HG02678 (cell line): ENCODE measurements around the gene ARFRP1.

Experiments used
- ATAC-seq: cut with Tn5 transposase; IDR thresholded peaks from one replicate; pipeline ENCODE4 v1.9.1; 2021; ENCODE audit warnings: mild to moderate bottlenecking, moderate library complexity; ENCODE audit not compliant: unreplicated experiment

ARFRP1 gene

GRCh38 chr20:63744158-63744557 is 36.4 kb upstream of the ARFRP1 start:
- no peak for ATAC-seq

GRCh38 chr20:63743210-63743970 is 35.6 kb upstream of the ARFRP1 start:
- ATAC-seq = no peak

- ATAC-seq = no peak
Measured at GRCh38 chr20:63742381-63743024, 34.7 kb upstream of the ARFRP1 start.

- ATAC-seq = no peak
Measured at GRCh38 chr20:63741676-63742380, 34.1 kb upstream of the ARFRP1 start.

- ATAC-seq = no peak
Measured at GRCh38 chr20:63741354-63741675, 33.5 kb upstream of the ARFRP1 start.

- no peak for ATAC-seq
Measured at GRCh38 chr20:63740627-63741353, 33.0 kb upstream of the ARFRP1 start.

- ATAC-seq = peak; percentile 21
Measured at GRCh38 chr20:63740070-63740626, 32.4 kb upstream of the ARFRP1 start.

- peak; percentile 58 for ATAC-seq
Measured at GRCh38 chr20:63739130-63740069, 31.6 kb upstream of the ARFRP1 start, which contains the start of gene SLC2A4RG. Gene SLC2A4RG (plus strand): TSS chr20:63739776. CDS start chr20:63739913, 137 bp downstream.

- no peak for ATAC-seq
Measured at GRCh38 chr20:63738687-63739129, 30.9 kb upstream of the ARFRP1 start.

GRCh38 chr20:63737945-63738686 is 30.3 kb upstream of the ARFRP1 start:
- ATAC-seq = no peak

- ATAC-seq = no peak
Measured at GRCh38 chr20:63737695-63737944, 29.8 kb upstream of the ARFRP1 start.

- no peak for ATAC-seq
Measured at GRCh38 chr20:63736893-63737694, 29.3 kb upstream of the ARFRP1 start.

- ATAC-seq = no peak
Measured at GRCh38 chr20:63735859-63736718, 28.3 kb upstream of the ARFRP1 start, which contains the start of gene LIME1. Gene LIME1 (plus strand): TSS chr20:63736664. CDS start chr20:63737550, 886 bp downstream.

GRCh38 chr20:63734946-63735858 is 27.4 kb upstream of the ARFRP1 start:
- ATAC-seq = no peak

- ATAC-seq = no peak
Measured at GRCh38 chr20:63734111-63734945, 26.6 kb upstream of the ARFRP1 start.
